HCT116 (cell line): ENCODE measurements around the gene SIVA1. TPM values are rescaled to one million over a fixed set of nuclear protein-coding genes. Genes with fewer than 3 reads are reported as not detected.

Experiments
- ATAC-seq: fragments of 200-7000 bp; cut with Tn5 transposase; 2 replicates; pipeline ENCODE4 v1.9.1; 2020; ENCODE audit warnings: mild to moderate bottlenecking, moderate library complexity
- BruUV-seq: library from RNA; stranded (reverse); fragments of 400-500 nt; replicated peaks from 2 replicates; lab custom pipeline; 2021; lab: Mats Ljungman, UMichigan
- CTCF ChIA-PET: fragments of 300-600 bp; sonication (Branson Sonifier 250); formaldehyde crosslinking; loops from one replicate; lab custom pipeline; 2021; ENCODE audit warnings: antibody characterized with exemption; lab: Charles Lee
- POLR2A ChIA-PET: fragments of 300-600, 350-600 bp; sonication (Branson Sonifier 250); formaldehyde crosslinking; loops from one replicate; lab custom pipeline; 2021; ENCODE audit warnings: antibody characterized with exemption; lab: Charles Lee
- RAD21 ChIA-PET, 2 experiments: fragments of 300-600 bp; sonication (Branson Sonifier 250); formaldehyde crosslinking; loops; one replicate each; lab custom pipeline; 2023; ENCODE audit warnings: low total read pairs in 2 of 2; ENCODE audit not compliant: uncharacterized antibody in 2 of 2, unreplicated experiment in 2 of 2, low non-redundant PET in 1 of 2; lab: Charles Lee
- DNase-seq: peaks from one replicate; pipeline ENCODE4 v3.0.0-alpha.2; 2010; ENCODE audit warnings: low read depth, low spot score
- H2AFZ ChIP-seq: fragments of 200-600 bp; shearing (Covaris generic), sonication (generic); 2 replicates; pipeline ENCODE4 v1.6.1; 2017; ENCODE audit warnings: low read depth, mixed run types, mixed read lengths, antibody characterized with exemption, low read length; ENCODE audit not compliant: poor library complexity, severe bottlenecking
- H3K27ac ChIP-seq: 2 replicates; pipeline ENCODE4 v1.5.1; 2012; ENCODE audit warnings: low read depth, low read length
- H3K27me3 ChIP-seq: fragments of 200-600 bp; sonication (generic); 2 replicates; pipeline ENCODE4 v1.6.1; 2016; ENCODE audit warnings: mixed run types, low read length, mixed read lengths; ENCODE audit not compliant: insufficient read depth
- H3K36me3 ChIP-seq, 2 experiments: fragments of 200-500 bp in 1 of 2; fragments of 200-600 bp in 1 of 2; sonication (Bioruptor generic) in 1 of 2; sonication (generic) in 1 of 2; 2 replicates each; pipeline versions ENCODE4 v1.5.1 to v1.6.1; 2014 to 2016; ENCODE audit warnings: low read length in 2 of 2, inconsistent platforms in 1 of 2, mixed read lengths in 1 of 2, mixed run types in 1 of 2; ENCODE audit not compliant: insufficient read depth in 2 of 2, control insufficient read depth in 1 of 2
- H3K4me1 ChIP-seq, 2 experiments: fragments of 200-600 bp in 1 of 2; sonication (generic) in 1 of 2; 2 replicates each; pipeline versions ENCODE4 v1.5.1 to v1.6.1; 2012 to 2017; ENCODE audit warnings: low read length in 2 of 2, inconsistent platforms in 1 of 2, mild to moderate bottlenecking in 1 of 2, mixed read lengths in 1 of 2, mixed run types in 1 of 2, moderate library complexity in 1 of 2; ENCODE audit not compliant: insufficient read depth in 2 of 2, control insufficient read depth in 1 of 2
- H3K4me2 ChIP-seq: fragments of 200-600 bp; sonication (generic); 2 replicates; pipeline ENCODE4 v1.6.1; 2017; ENCODE audit warnings: mixed run types, low read length, mixed read lengths
- H3K4me3 ChIP-seq, 2 experiments: fragments of 200-600 bp in 1 of 2; sonication (generic) in 1 of 2; replicated peaks in 1 of 2; 2 replicates each; pipeline ENCODE4 v1.5.1; 2011 to 2016; ENCODE audit warnings: low read length in 2 of 2, control low read depth in 1 of 2, low read depth in 1 of 2, mild to moderate bottlenecking in 1 of 2, mixed read lengths in 1 of 2, mixed run types in 1 of 2
- H3K79me2 ChIP-seq: fragments of 200-600 bp; sonication (generic); 2 replicates; pipeline ENCODE4 v1.6.1; 2017; ENCODE audit warnings: mild to moderate bottlenecking, mixed run types, low read length, moderate library complexity, mixed read lengths; ENCODE audit not compliant: insufficient read depth
- H3K9ac ChIP-seq: fragments of 200-600 bp; sonication (generic); 2 replicates; pipeline ENCODE4 v1.6.1; 2016; ENCODE audit warnings: low read length, mixed read lengths
- H3K9me2 ChIP-seq: fragments of 200-600 bp; sonication (generic), shearing (Covaris generic); 2 replicates; pipeline ENCODE4 v1.6.1; 2017; ENCODE audit warnings: mixed run types, mild to moderate bottlenecking, moderate library complexity; ENCODE audit not compliant: insufficient read depth
- H3K9me3 ChIP-seq, 2 experiments: fragments of 200-500 bp in 1 of 2; fragments of 200-600 bp in 1 of 2; sonication (Bioruptor generic) in 1 of 2; sonication (generic) in 1 of 2; 2 replicates each; pipeline ENCODE4 v1.6.1; 2014 to 2017; ENCODE audit warnings: low read length in 2 of 2, mixed read lengths in 2 of 2, inconsistent platforms in 1 of 2, low read depth in 1 of 2, mild to moderate bottlenecking in 1 of 2, mixed run types in 1 of 2, moderate library complexity in 1 of 2; ENCODE audit not compliant: control insufficient read depth in 1 of 2, insufficient read depth in 1 of 2
- H4K20me1 ChIP-seq: fragments of 200-600 bp; sonication (generic), shearing (Covaris generic); 2 replicates; pipeline ENCODE4 v1.6.1; 2017; ENCODE audit warnings: mixed run types, mild to moderate bottlenecking, moderate library complexity; ENCODE audit not compliant: insufficient read depth
- CEBPB ChIP-seq: IDR thresholded peaks from 2 replicates; pipeline ENCODE4 v1.6.1; 2012; ENCODE audit warnings: low read depth
- EGR1 ChIP-seq: IDR thresholded peaks from 2 replicates; pipeline ENCODE4 v1.6.1; 2012; ENCODE audit warnings: low read depth
- EZH2phosphoT487 ChIP-seq: fragments of 200-600 bp; IDR thresholded peaks from 2 replicates; pipeline ENCODE4 v1.6.1; 2018; ENCODE audit warnings: antibody characterized with exemption, borderline replicate concordance
- FOSL1 ChIP-seq: IDR thresholded peaks from 2 replicates; pipeline ENCODE4 v1.6.1; 2012; ENCODE audit warnings: low read depth
- POLR2A ChIP-seq: IDR thresholded peaks from 2 replicates; pipeline ENCODE4 v1.7.0; 2011; ENCODE audit warnings: borderline replicate concordance; ENCODE audit not compliant: insufficient read depth, insufficient read length; ENCODE audit errors: extremely low read depth
- POLR2AphosphoS5 ChIP-seq: IDR thresholded peaks from 2 replicates; pipeline ENCODE4 v1.6.1; 2011; ENCODE audit warnings: mild to moderate bottlenecking, low read depth, low read length, moderate library complexity
- REST ChIP-seq: IDR thresholded peaks from 2 replicates; pipeline ENCODE4 v1.6.1; 2012; ENCODE audit warnings: low read depth
- SIN3A ChIP-seq: IDR thresholded peaks from 2 replicates; pipeline ENCODE4 v1.6.1; 2012; ENCODE audit warnings: low read depth
- SRF ChIP-seq: IDR thresholded peaks from 2 replicates; pipeline ENCODE4 v1.6.1; 2012; ENCODE audit warnings: low read depth
- TCF7L2 ChIP-seq: IDR thresholded peaks from 2 replicates; pipeline ENCODE4 v1.7.0; 2011; ENCODE audit warnings: borderline replicate concordance, inconsistent platforms; ENCODE audit not compliant: insufficient read depth, insufficient read length; ENCODE audit errors: extremely low read depth
- ZBTB33 ChIP-seq: IDR thresholded peaks from 2 replicates; pipeline ENCODE4 v1.6.1; 2011; ENCODE audit warnings: mild to moderate bottlenecking, low read length, moderate library complexity; ENCODE audit not compliant: insufficient replicate concordance; ENCODE audit errors: extremely low read depth
- ZFX ChIP-seq: fragments of 450-650 bp; IDR thresholded peaks from 2 replicates; pipeline ENCODE4 v1.6.1; 2017
- ZNF274 ChIP-seq: fragments of 200-500 bp; sonication (Bioruptor generic); IDR thresholded peaks from 2 replicates; pipeline ENCODE4 v1.6.1; 2014; ENCODE audit warnings: mild to moderate bottlenecking, low read depth, low read length, inconsistent platforms
- intact Hi-C: fragments of 100-400 bp; cut with micrococcal nuclease; formaldehyde crosslinking; loops from 2 replicates; pipeline ENCODE4 v1.10.0; 2022
- total RNA-seq: library from RNA; stranded (reverse); gene quantifications from one replicate; pipeline ENCODE4 v1.2.1, GENCODE V29; 2021; ENCODE audit not compliant: unreplicated experiment

SIVA1 gene
- total RNA-seq, 1 experiment from 2014 or later: 141 TPM

- intact Hi-C loops: no loop called here
- no peak overlapping the region for H3K27ac ChIP-seq
- no peaks in the 10 kb centered on the region for H3K79me2 ChIP-seq
- POLR2A ChIA-PET: no interaction called here
- H4K20me1 ChIP-seq: no peaks in the 10 kb centered on the region
- no peaks in the 10 kb centered on the region for H3K27me3 ChIP-seq
- TF ChIP-seq SRF: no peak
- TF ChIP-seq POLR2AphosphoS5: no peak
- TF ChIP-seq SIN3A: no peak
- TF ChIP-seq FOSL1: no peak
- TF ChIP-seq TCF7L2: no peak
- no peak for TF ChIP-seq CEBPB
- TF ChIP-seq POLR2A: no peak
- TF ChIP-seq ZBTB33: no peak
- TF ChIP-seq EGR1: no peak
- TF ChIP-seq ZNF274: no peak
- TF ChIP-seq REST: no peak
- TF ChIP-seq ZFX: no peak
- no peak for TF ChIP-seq EZH2phosphoT487
- CTCF ChIA-PET: no interaction called here
- RAD21 ChIA-PET: no interaction called here
- DNase-seq (no peak), ATAC-seq (no peak)
- peaks cover 0 to 26% of the 10 kb centered on the region in 2 experiments; a peak in 3 of 4 replicates for H3K36me3 ChIP-seq
- no peak overlapping the region for H3K9ac ChIP-seq
- no peaks in the 10 kb centered on the region for H3K4me1 ChIP-seq
- H3K4me3 ChIP-seq: no peak overlapping the region
- H2AFZ ChIP-seq: no peak overlapping the region
- no TSS peak for BruUV-seq
- H3K4me2 ChIP-seq: no peak overlapping the region
- no peaks in the 10 kb centered on the region for H3K9me3 ChIP-seq
- no peaks in the 10 kb centered on the region for H3K9me2 ChIP-seq
Measured at GRCh38 chr14:104717646-104718045, 35.3 kb upstream of the SIVA1 start.
